ENCODE data around the gene MAP3K14. TPM values are rescaled to one million over a fixed set of nuclear protein-coding genes. Genes with fewer than 3 reads are reported as not detected.

Gene MAP3K14
- polyA plus RNA-seq, 1 of the 3 experiments (the other 2 are of a cell fraction), result 11.9 TPM

- H3K27ac ChIP-seq (ENCODE audit: low read depth in 2 of 2, low read length in 1 of 2), result no peak overlapping the region
- POLR2A ChIA-PET, result no interaction called here
- no peak overlapping the region for H3K4me3 ChIP-seq (ENCODE audit: low read depth in 2 of 2, low read length in 1 of 2)
- 100% methylated on average over 1 of the region's 3 CpGs for WGBS (ENCODE audit: low lambda C conversion rate)
- H3F3A ChIP-seq (replicated peaks; ENCODE audit: insufficient read depth), result peaks cover 12% of the 10 kb centered on the region
- H4K20me1 ChIP-seq (ENCODE audit: insufficient read depth), result no peaks in the 10 kb centered on the region
- no peaks in the 10 kb centered on the region for H3K9me3 ChIP-seq
- no peaks in the 10 kb centered on the region for H3K9me2 ChIP-seq
- H3K27me3 ChIP-seq (ENCODE audit: insufficient read depth), result no peaks in the 10 kb centered on the region
- no peak overlapping the region for H3K4me2 ChIP-seq
- no peaks in the 10 kb centered on the region for H3K36me3 ChIP-seq (replicated peaks in 1 of 2; ENCODE audit: control insufficient read depth in 1 of 2, insufficient read depth in 2 of 2, low read length in 1 of 2)
- CTCF ChIA-PET, result interaction anchor here (1.2 to 16.2 kb wide), 13 partner anchors 11 to 205 kb away, joined by 4 to 260 read pairs (median 16); partner anchors contain the start of gene ACBD4
- no peaks in the 10 kb centered on the region for H3K79me2 ChIP-seq (ENCODE audit: insufficient read depth)
- no peak for DNase-seq
- H2AFZ ChIP-seq (ENCODE audit: low read depth), result no peak overlapping the region
- TF ChIP-seq JUND (IDR thresholded peaks at IDR 0.05) (no peak), USF2 (IDR thresholded peaks at IDR 0.05; ENCODE audit: borderline replicate concordance, low read depth, low read length) (no peak), TAF1 (IDR thresholded peaks at IDR 0.05; ENCODE audit: borderline replicate concordance, low read depth, low read length) (no peak), GABPA (IDR thresholded peaks at IDR 0.05; ENCODE audit: low read depth) (no peak), FOXJ3 (CRISPR knock-in tag; IDR thresholded peaks at IDR 0.05) (no peak), EP300 (IDR thresholded peaks at IDR 0.05; ENCODE audit: borderline replicate concordance in 1 of 2, low read depth in 1 of 2, low read length in 1 of 2) (no peak), RFX5 (IDR thresholded peaks at IDR 0.05; ENCODE audit: low read length) (no peak), POLR2AphosphoS5 (IDR thresholded peaks at IDR 0.05; ENCODE audit: low read depth, low read length) (no peak), RXRA (IDR thresholded peaks at IDR 0.05; ENCODE audit: borderline replicate concordance, low read depth) (no peak), NFIC (IDR thresholded peaks at IDR 0.05; ENCODE audit: borderline replicate concordance) (no peak), CHD2 (IDR thresholded peaks at IDR 0.05; ENCODE audit: low read length, partially characterized antibody) (no peak), SIN3A (IDR thresholded peaks at IDR 0.05; ENCODE audit: borderline replicate concordance, low read depth, low read length) (no peak), MXI1 (IDR thresholded peaks at IDR 0.05; ENCODE audit: low read depth, low read length) (no peak), IRF3 (IDR thresholded peaks at IDR 0.05; ENCODE audit: low read depth, low read length) (no peak)
- H3K4me1 ChIP-seq (ENCODE audit: control insufficient read depth in 1 of 2, insufficient read depth in 2 of 2, low read depth in 1 of 2, low read length in 1 of 2), result peaks cover 0 to 29% of the 10 kb centered on the region in 2 experiments; a peak in 1 of 4 replicates
- H3K9ac ChIP-seq, result no peak overlapping the region
These were observed 96.7 kb downstream of the MAP3K14 start for GRCh38 chr17:45220079-45220478.

GRCh38 chr17:45218895-45219661 is 97.7 kb downstream of the MAP3K14 start:
- H4K20me1 ChIP-seq (ENCODE audit: insufficient read depth), result no peaks in the 10 kb centered on the region
- H3F3A ChIP-seq (replicated peaks; ENCODE audit: insufficient read depth), result peaks cover 12% of the 10 kb centered on the region
- H2AFZ ChIP-seq (ENCODE audit: low read depth), result no peak overlapping the region
- H3K9ac ChIP-seq, result no peak overlapping the region
- no peak overlapping the region for H3K4me2 ChIP-seq
- no peaks in the 10 kb centered on the region for H3K36me3 ChIP-seq (replicated peaks in 1 of 2; ENCODE audit: control insufficient read depth in 1 of 2, insufficient read depth in 2 of 2, low read length in 1 of 2)
- DNase-seq, result peak; percentile 86
- no peaks in the 10 kb centered on the region for H3K9me3 ChIP-seq
- POLR2A ChIA-PET, result interaction anchor here (0.6 to 1.4 kb wide), 4 partner anchors 13 to 98 kb away, joined by 3 to 9 read pairs (median 4); partner anchors contain the start of genes HEXIM1 and MAP3K14
- H3K27ac ChIP-seq (ENCODE audit: low read depth in 2 of 2, low read length in 1 of 2), result no peak overlapping the region
- 20% methylated on average over 12 of the region's 12 CpGs for WGBS (ENCODE audit: low lambda C conversion rate)
- H3K9me2 ChIP-seq, result no peaks in the 10 kb centered on the region
- CTCF ChIA-PET, result interaction anchor here (0.5 to 16.2 kb wide), 56 partner anchors 12 to 1048 kb away, joined by 3 to 260 read pairs (median 4); partner anchors contain the start of genes ACBD4, ASB16, HEXIM1 and MAP3K14
- H3K4me1 ChIP-seq (ENCODE audit: control insufficient read depth in 1 of 2, insufficient read depth in 2 of 2, low read depth in 1 of 2, low read length in 1 of 2), result peaks cover 0 to 24% of the 10 kb centered on the region in 2 experiments; a peak in 1 of 4 replicates
- H3K79me2 ChIP-seq (ENCODE audit: insufficient read depth), result no peaks in the 10 kb centered on the region
- peak overlapping the region in 1 of 2 experiments; percentile 28; a peak in 1 of 4 replicates for H3K4me3 ChIP-seq (ENCODE audit: low read depth in 2 of 2, low read length in 1 of 2)
- peak; percentile 92 for TF ChIP-seq SMC3 (IDR thresholded peaks at IDR 0.05; ENCODE audit: low read depth, low read length)
- TF ChIP-seq TCF12 (IDR thresholded peaks at IDR 0.05), result peak; percentile 23; the same call in 1 of the 2 replicates
- no peak for TF ChIP-seq MXI1 (IDR thresholded peaks at IDR 0.05; ENCODE audit: low read depth, low read length)
- TF ChIP-seq NRF1 (IDR thresholded peaks at IDR 0.05; ENCODE audit: low read depth, low read length), result no peak
- no peak for TF ChIP-seq MEF2A (IDR thresholded peaks at IDR 0.05; ENCODE audit: borderline replicate concordance, low read depth)
- 0 out of 2 replicates have a peak, but pooled peaks have one; percentile 48 for TF ChIP-seq RFX5 (IDR thresholded peaks at IDR 0.05; ENCODE audit: low read length)
- TF ChIP-seq RAD21 (IDR thresholded peaks at IDR 0.05; ENCODE audit: low read length), result peak; percentile 100
- TF ChIP-seq CTCF (IDR thresholded peaks at IDR 0.05), result peak; percentile 93
- peak; percentile 81 for TF ChIP-seq GATA2 (CRISPR knock-in tag; IDR thresholded peaks at IDR 0.05)
- H3K27me3 ChIP-seq (ENCODE audit: insufficient read depth), result no peaks in the 10 kb centered on the region

All from SK-N-SH (cell line).